Endodermal cell (in vitro differentiated cells): Measurements from ENCODE around the gene AKT1. TPM values are rescaled to one million over a fixed set of nuclear protein-coding genes. Genes with fewer than 3 reads are reported as not detected.

ENCODE experiments used
- DNase-seq: peaks from one replicate; pipeline ENCODE4 v3.0.0-alpha.2; 2017
- H3K27ac ChIP-seq: 2 replicates; pipeline ENCODE4 v1.5.1; 2013; ENCODE audit warnings: mild to moderate bottlenecking, low read depth, low read length, moderate library complexity
- H3K27me3 ChIP-seq: 2 replicates; pipeline ENCODE4 v1.6.1; 2013; ENCODE audit warnings: mild to moderate bottlenecking, low read length, moderate library complexity; ENCODE audit not compliant: insufficient read depth, control insufficient read depth, poor library complexity, severe bottlenecking
- H3K36me3 ChIP-seq: 2 replicates; pipeline ENCODE4 v1.7.0; 2013; ENCODE audit warnings: mild to moderate bottlenecking, low read length, moderate library complexity; ENCODE audit not compliant: control insufficient read depth, insufficient read depth
- H3K4me1 ChIP-seq: one replicate; pipeline ENCODE4 v1.7.0; 2013; ENCODE audit warnings: low read length; ENCODE audit not compliant: control insufficient read depth, insufficient read depth
- H3K4me3 ChIP-seq: 2 replicates; pipeline ENCODE4 v1.5.1; 2013; ENCODE audit warnings: mild to moderate bottlenecking, low read length, moderate library complexity
- H3K9ac ChIP-seq: 2 replicates; pipeline ENCODE4 v1.6.1; 2013; ENCODE audit warnings: mild to moderate bottlenecking, low read length, moderate library complexity; ENCODE audit not compliant: poor library complexity, severe bottlenecking; ENCODE audit errors: extremely low read depth
- H3K9me3 ChIP-seq: 2 replicates; pipeline ENCODE4 v1.6.1; 2013; ENCODE audit warnings: mild to moderate bottlenecking, low read length, moderate library complexity; ENCODE audit not compliant: control insufficient read depth
- H3K27ac Mint-ChIP-seq: 2 replicates; pipeline ENCODE4 v1.8.0; 2020; ENCODE audit warnings: mixed read lengths
- H3K27me3 Mint-ChIP-seq: 2 replicates; pipeline ENCODE4 v1.8.0; 2021; ENCODE audit warnings: mild to moderate bottlenecking, mixed read lengths; ENCODE audit not compliant: insufficient read depth
- H3K36me3 Mint-ChIP-seq: 2 replicates; pipeline ENCODE4 v1.8.0; 2020; ENCODE audit warnings: low read depth, mixed read lengths
- H3K4me1 Mint-ChIP-seq: 2 replicates; pipeline ENCODE4 v1.8.0; 2020; ENCODE audit warnings: mixed read lengths
- H3K4me3 Mint-ChIP-seq: 2 replicates; pipeline ENCODE4 v1.8.0; 2020; ENCODE audit warnings: mild to moderate bottlenecking, moderate library complexity, mixed read lengths
- H3K9me3 Mint-ChIP-seq: 2 replicates; pipeline ENCODE4 v1.8.0; 2020; ENCODE audit warnings: mild to moderate bottlenecking, mixed read lengths
- WGBS, 2 experiments: methylation state at CpG; one replicate each; pipeline versions ENCODE4 v1.1.5 to v1.1.7; 2013; ENCODE audit warnings: missing lambda C conversion rate in 2 of 2, mixed read lengths in 1 of 2; ENCODE audit not compliant: insufficient coverage in 1 of 2, insufficient read length in 1 of 2; 5-methylcytosine and 5-hydroxymethylcytosine counted together
- total RNA-seq, 2 donors: library from RNA; stranded (reverse); fragmentation: NEBNext Ultra II Directional in 1 of 2; extraction: Animal tissue kit (Norgen Biotek cat#: 25700) in 1 of 2; gene quantifications; 2 replicates in 1 of 2; 3 replicates in 1 of 2; pipeline ENCODE4 v1.2.1, GENCODE V29; 2021
- TF ChIP-seq, protein P1 (sequence below): fragments of 200-600 bp; sonication (generic); conservative IDR thresholded peaks from 2 replicates; pipeline ENCODE4 v1.5.0; 2021; ENCODE audit warnings: antibody characterized with exemption, mild to moderate bottlenecking

Gene AKT1
- total RNA-seq, 2 donors from 2014 or later: 133 to 152 TPM

DNA sequence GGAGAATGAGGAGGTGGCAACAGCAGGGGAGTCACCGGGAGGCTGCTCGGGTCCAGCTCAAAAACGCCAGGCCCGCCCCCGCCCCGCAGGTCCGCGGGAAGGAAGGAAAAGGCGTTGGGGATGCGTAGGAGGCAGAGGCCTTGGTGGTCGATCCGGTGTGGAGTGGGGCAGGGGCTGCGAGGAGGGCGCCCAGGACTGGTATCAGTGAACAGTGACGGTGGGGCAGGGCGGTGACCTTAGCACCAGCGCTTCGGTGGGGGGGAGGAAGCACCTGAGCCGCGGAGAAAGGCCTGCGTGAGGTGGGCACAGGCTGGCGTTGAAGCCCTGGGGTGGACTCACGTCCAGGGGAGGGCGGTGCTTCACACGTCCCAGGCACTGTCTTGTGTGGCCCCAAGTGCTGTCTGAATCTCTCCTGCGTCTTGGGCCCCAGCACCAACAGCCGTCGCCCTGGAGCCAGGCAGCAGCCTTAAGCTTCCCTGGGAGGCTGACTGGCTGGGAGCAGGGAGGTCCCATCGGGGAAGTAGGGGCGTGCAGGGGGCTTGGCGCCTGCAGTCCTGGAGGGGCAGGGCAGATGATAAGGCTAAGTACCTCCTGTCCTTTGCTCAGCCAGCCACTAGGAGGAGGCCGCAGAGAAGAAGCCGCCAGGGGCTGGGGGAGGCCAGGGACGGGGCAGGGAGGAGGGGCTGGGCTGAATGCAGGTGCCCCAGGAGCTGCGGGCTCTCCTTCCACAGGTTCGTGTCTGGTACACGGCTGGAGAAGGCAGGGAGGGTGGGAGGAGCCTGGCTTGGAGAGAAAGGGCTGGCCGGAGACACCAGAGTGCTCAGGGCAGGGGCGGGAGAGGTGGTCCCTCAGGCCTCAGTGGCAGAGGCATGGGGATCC lies 31.9 kb upstream of the AKT1 start:
- peak; percentile 97 for DNase-seq
- Histone ChIP-seq H3K4me1 (no peaks in the 10 kb centered on the region), H3K27ac (no peak overlapping the region), H3K27me3 (peaks cover 17% of the 10 kb centered on the region), H3K9ac (peak overlapping the region; percentile 30), H3K4me3 (peak overlapping the region; percentile 77), H3K9me3 (no peaks in the 10 kb centered on the region), H3K36me3 (no peaks in the 10 kb centered on the region)
- H3K9me3 Mint-ChIP-seq: peaks cover 9% of the 10 kb centered on the region
- 4 to 8% methylated on average over 19 to 39 of the region's 39 CpGs for WGBS, 2 experiments
- peak overlapping the region; percentile 90 for H3K27ac Mint-ChIP-seq
- H3K27me3 Mint-ChIP-seq: peaks cover 29% of the 10 kb centered on the region
- peak overlapping the region; percentile 70 for H3K4me3 Mint-ChIP-seq
- no peaks in the 10 kb centered on the region for H3K36me3 Mint-ChIP-seq
- H3K4me1 Mint-ChIP-seq: peaks cover 4% of the 10 kb centered on the region
- TF ChIP-seq, protein P1, sequence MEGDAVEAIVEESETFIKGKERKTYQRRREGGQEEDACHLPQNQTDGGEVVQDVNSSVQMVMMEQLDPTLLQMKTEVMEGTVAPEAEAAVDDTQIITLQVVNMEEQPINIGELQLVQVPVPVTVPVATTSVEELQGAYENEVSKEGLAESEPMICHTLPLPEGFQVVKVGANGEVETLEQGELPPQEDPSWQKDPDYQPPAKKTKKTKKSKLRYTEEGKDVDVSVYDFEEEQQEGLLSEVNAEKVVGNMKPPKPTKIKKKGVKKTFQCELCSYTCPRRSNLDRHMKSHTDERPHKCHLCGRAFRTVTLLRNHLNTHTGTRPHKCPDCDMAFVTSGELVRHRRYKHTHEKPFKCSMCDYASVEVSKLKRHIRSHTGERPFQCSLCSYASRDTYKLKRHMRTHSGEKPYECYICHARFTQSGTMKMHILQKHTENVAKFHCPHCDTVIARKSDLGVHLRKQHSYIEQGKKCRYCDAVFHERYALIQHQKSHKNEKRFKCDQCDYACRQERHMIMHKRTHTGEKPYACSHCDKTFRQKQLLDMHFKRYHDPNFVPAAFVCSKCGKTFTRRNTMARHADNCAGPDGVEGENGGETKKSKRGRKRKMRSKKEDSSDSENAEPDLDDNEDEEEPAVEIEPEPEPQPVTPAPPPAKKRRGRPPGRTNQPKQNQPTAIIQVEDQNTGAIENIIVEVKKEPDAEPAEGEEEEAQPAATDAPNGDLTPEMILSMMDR: peak; percentile 81

DNA sequence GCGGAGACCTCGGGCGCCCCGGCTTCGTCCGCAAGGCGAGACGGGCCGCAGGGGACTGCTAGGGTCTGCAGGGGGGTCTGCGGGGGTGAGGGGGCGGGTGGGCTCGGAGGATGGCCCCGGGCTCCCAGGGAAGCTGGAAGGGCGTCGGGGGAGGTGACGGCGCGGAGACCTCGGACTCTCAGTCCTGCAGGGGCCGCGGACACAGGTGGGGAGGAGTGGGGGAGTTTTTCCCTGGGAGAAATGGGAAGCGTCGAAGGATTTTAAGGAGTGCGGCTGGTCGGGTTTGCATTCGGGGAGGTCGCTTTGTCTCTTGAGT lies 31.3 kb upstream of the AKT1 start:
- Histone ChIP-seq H3K4me3 (peak overlapping the region; percentile 77), H3K9me3 (no peaks in the 10 kb centered on the region), H3K4me1 (no peaks in the 10 kb centered on the region), H3K27me3 (peaks cover 17% of the 10 kb centered on the region), H3K9ac (peak overlapping the region; percentile 30), H3K36me3 (no peaks in the 10 kb centered on the region), H3K27ac (no peak overlapping the region)
- DNase-seq: no peak
- Mint-ChIP-seq H3K4me3 (peak overlapping the region; percentile 70), H3K36me3 (no peaks in the 10 kb centered on the region), H3K27me3 (peaks cover 29% of the 10 kb centered on the region), H3K4me1 (peaks cover 4% of the 10 kb centered on the region), H3K27ac (peak overlapping the region; percentile 90), H3K9me3 (peaks cover 9% of the 10 kb centered on the region)
- TF ChIP-seq, protein P1: no peak
- WGBS, 2 experiments: 4 to 6% methylated on average over 9 to 27 of the region's 27 CpGs

DNA sequence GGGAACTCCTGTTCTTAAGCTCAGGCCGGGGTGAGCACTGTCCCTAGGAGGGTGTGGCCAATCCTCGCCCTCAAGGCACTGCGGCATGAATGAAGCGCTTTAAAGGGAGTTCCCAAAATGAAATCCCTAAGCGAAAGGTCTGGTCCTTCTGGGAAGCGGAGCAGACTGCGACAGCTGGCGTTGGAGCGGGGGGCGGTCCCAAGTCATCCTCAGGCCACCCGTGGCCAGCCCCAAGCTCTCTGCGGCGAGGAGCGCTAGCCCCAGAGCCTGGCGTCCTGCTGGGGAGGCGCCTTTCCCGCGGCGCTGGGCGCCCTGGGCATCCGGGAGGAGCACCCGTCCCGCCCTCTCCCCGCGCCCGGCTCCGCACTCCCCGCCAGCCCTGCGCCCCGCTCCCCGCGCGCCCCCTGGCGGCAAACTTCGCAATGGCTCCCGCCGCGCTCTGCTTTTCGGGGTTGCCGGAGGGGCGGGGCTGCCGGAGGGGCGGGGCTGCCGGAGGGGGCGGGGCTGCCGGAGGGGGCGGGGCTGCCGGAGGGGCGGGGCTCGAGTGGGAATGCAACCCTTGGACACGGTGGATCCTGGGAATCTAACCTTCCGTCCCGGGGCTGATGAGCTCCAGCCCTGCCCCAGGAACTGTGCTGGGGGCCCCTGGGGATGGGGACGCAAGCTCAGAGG lies 30.8 kb upstream of the AKT1 start:
- Mint-ChIP-seq H3K4me3 (peak overlapping the region; percentile 70), H3K36me3 (no peaks in the 10 kb centered on the region), H3K4me1 (peaks cover 5% of the 10 kb centered on the region), H3K27me3 (peaks cover 29% of the 10 kb centered on the region), H3K27ac (peak overlapping the region; percentile 90), H3K9me3 (peaks cover 9% of the 10 kb centered on the region)
- TF ChIP-seq, protein P1: peak; percentile 93
- H3K4me3 ChIP-seq: peak overlapping the region; percentile 81
- H3K36me3 ChIP-seq: no peaks in the 10 kb centered on the region
- no peaks in the 10 kb centered on the region for H3K9me3 ChIP-seq
- no peak overlapping the region for H3K27ac ChIP-seq
- peaks cover 17% of the 10 kb centered on the region for H3K27me3 ChIP-seq
- no peaks in the 10 kb centered on the region for H3K4me1 ChIP-seq
- 0% methylated on average over 16 to 52 of the region's 54 CpGs for WGBS, 2 experiments
- peak; percentile 99 for DNase-seq
- H3K9ac ChIP-seq: no peak overlapping the region
